ENCODE measurements around the gene KIF1B.

DNA sequence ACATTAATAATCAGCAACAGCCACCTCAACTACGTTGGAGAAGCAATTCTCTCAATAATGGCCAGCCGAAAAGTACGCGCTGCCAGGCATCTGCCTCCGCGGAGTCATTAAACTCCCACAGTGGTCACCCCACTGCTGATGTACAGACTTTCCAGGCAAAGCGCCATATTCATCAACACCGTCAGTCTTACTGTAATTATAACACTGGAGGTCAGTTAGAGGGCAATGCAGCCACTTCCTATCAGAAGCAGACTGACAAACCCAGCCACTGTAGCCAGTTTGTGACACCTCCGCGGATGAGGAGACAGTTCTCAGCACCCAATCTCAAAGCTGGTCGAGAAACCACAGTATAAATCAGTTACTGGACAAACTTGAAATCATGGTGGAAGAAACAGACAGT is 93.9 kb downstream of the KIF1B start:
- TF ChIP-seq, protein P1, sequence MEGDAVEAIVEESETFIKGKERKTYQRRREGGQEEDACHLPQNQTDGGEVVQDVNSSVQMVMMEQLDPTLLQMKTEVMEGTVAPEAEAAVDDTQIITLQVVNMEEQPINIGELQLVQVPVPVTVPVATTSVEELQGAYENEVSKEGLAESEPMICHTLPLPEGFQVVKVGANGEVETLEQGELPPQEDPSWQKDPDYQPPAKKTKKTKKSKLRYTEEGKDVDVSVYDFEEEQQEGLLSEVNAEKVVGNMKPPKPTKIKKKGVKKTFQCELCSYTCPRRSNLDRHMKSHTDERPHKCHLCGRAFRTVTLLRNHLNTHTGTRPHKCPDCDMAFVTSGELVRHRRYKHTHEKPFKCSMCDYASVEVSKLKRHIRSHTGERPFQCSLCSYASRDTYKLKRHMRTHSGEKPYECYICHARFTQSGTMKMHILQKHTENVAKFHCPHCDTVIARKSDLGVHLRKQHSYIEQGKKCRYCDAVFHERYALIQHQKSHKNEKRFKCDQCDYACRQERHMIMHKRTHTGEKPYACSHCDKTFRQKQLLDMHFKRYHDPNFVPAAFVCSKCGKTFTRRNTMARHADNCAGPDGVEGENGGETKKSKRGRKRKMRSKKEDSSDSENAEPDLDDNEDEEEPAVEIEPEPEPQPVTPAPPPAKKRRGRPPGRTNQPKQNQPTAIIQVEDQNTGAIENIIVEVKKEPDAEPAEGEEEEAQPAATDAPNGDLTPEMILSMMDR (IDR thresholded peaks at IDR 0.05): no peak
- TF ChIP-seq POLR2A (IDR thresholded peaks at IDR 0.05) (no peak), EP300 (IDR thresholded peaks at IDR 0.05) (no peak), POLR2AphosphoS5 (IDR thresholded peaks at IDR 0.05) (no peak)
